HG02763 (cell line): ENCODE data around the gene EMX1.

Source experiments
- ATAC-seq: cut with Tn5 transposase; IDR thresholded peaks from one replicate; pipeline ENCODE4 v1.9.1; 2021; ENCODE audit warnings: mild to moderate bottlenecking, moderate library complexity; ENCODE audit not compliant: unreplicated experiment

EMX1 gene

GRCh38 chr2:72924353-72925240, 7.3 kb downstream of the EMX1 start:
- ATAC-seq = no peak

GRCh38 chr2:72925328-72925943, 8.1 kb downstream of the EMX1 start:
- ATAC-seq = no peak

- ATAC-seq = no peak
Observed at GRCh38 chr2:72926368-72926767, 9.0 kb downstream of the EMX1 start.

GRCh38 chr2:72926811-72927465, 9.6 kb downstream of the EMX1 start:
- no peak for ATAC-seq

GRCh38 chr2:72927619-72928550, 10.6 kb downstream of the EMX1 start:
- ATAC-seq = no peak

GRCh38 chr2:72929010-72929409, 11.7 kb downstream of the EMX1 start:
- ATAC-seq = no peak

GRCh38 chr2:72931280-72931910, 14.1 kb downstream of the EMX1 start:
- no peak for ATAC-seq

GRCh38 chr2:72932045-72932740, 14.9 kb downstream of the EMX1 start:
- no peak for ATAC-seq

GRCh38 chr2:72932805-72933204, 15.5 kb downstream of the EMX1 start:
- no peak for ATAC-seq

- ATAC-seq = no peak
Observed at GRCh38 chr2:72933207-72933606, 15.9 kb downstream of the EMX1 start.

- no peak for ATAC-seq
Observed at GRCh38 chr2:72933646-72934151, 16.4 kb downstream of the EMX1 start.

- peak; percentile 58 for ATAC-seq
Observed at GRCh38 chr2:72934683-72935610, 17.6 kb downstream of the EMX1 start.

GRCh38 chr2:72935611-72935957, 18.3 kb downstream of the EMX1 start:
- no peak for ATAC-seq

- no peak for ATAC-seq
Observed at GRCh38 chr2:72936660-72937355, 19.5 kb downstream of the EMX1 start.

GRCh38 chr2:72937356-72937669, 20.0 kb downstream of the EMX1 start:
- ATAC-seq = no peak

GRCh38 chr2:72938455-72938854, 21.1 kb downstream of the EMX1 start:
- no peak for ATAC-seq

- no peak for ATAC-seq
Observed at GRCh38 chr2:72940361-72940760, 23.0 kb downstream of the EMX1 start.

- no peak for ATAC-seq
Observed at GRCh38 chr2:72940786-72941185, 23.5 kb downstream of the EMX1 start.
